OCI-LY7 (cell line): ENCODE results near the gene SRRM2. TPM values are rescaled to one million over a fixed set of nuclear protein-coding genes. Genes with fewer than 3 reads are reported as not detected.

Experiments
- BruUV-seq: library from RNA; stranded (reverse); fragments of 400-500 nt; replicated peaks from 2 replicates; lab custom pipeline; 2021; lab: Mats Ljungman, UMichigan
- CTCF ChIA-PET: fragments of 300-600 bp; sonication (Branson Sonifier 250); formaldehyde crosslinking; loops from one replicate; lab custom pipeline; 2022; ENCODE audit warnings: antibody characterized with exemption; ENCODE audit not compliant: unreplicated experiment; lab: Charles Lee
- POLR2A ChIA-PET: fragments of 300-600 bp; sonication (Branson Sonifier 250); formaldehyde crosslinking; loops from one replicate; lab custom pipeline; 2022; ENCODE audit warnings: antibody characterized with exemption; lab: Charles Lee
- DNase-seq: peaks from one replicate; pipeline ENCODE4 v3.0.0-alpha.2; 2015; ENCODE audit warnings: low spot score
- H2AFZ ChIP-seq: fragments of 200-600 bp; sonication (generic), shearing (Covaris generic); 2 replicates; pipeline ENCODE4 v1.6.1; 2014; ENCODE audit warnings: mild to moderate bottlenecking, antibody characterized with exemption, low read length, moderate library complexity
- H3K27ac ChIP-seq: fragments of 200-600 bp; sonication (generic); 2 replicates; pipeline ENCODE4 v1.5.1; 2014; ENCODE audit warnings: mixed run types, low read depth, mild to moderate bottlenecking, moderate library complexity, low read length, inconsistent platforms; ENCODE audit not compliant: poor library complexity, severe bottlenecking
- H3K36me3 ChIP-seq: fragments of 200-600 bp; sonication (generic); 2 replicates; pipeline ENCODE4 v1.6.1; 2014; ENCODE audit warnings: mild to moderate bottlenecking, antibody characterized with exemption, low read length, moderate library complexity, mixed read lengths; ENCODE audit not compliant: insufficient read depth
- H3K4me1 ChIP-seq: fragments of 200-600 bp; sonication (generic); 2 replicates; pipeline ENCODE4 v1.5.1; 2014; ENCODE audit warnings: mild to moderate bottlenecking, low read length; ENCODE audit not compliant: insufficient read depth, poor library complexity, severe bottlenecking
- H3K4me2 ChIP-seq: fragments of 200-600 bp; sonication (generic); 2 replicates; pipeline ENCODE4 v1.6.1; 2014; ENCODE audit warnings: mild to moderate bottlenecking, low read length
- H3K4me3 ChIP-seq: fragments of 200-600 bp; sonication (generic); 2 replicates; pipeline ENCODE4 v1.5.1; 2014; ENCODE audit warnings: mild to moderate bottlenecking, low read depth, low read length; ENCODE audit not compliant: poor library complexity, severe bottlenecking
- H3K79me2 ChIP-seq: fragments of 200-600 bp; sonication (generic); 2 replicates; pipeline ENCODE4 v1.6.1; 2016; ENCODE audit warnings: low read depth, mild to moderate bottlenecking, low read length, moderate library complexity, mixed read lengths; ENCODE audit not compliant: insufficient read depth
- H3K9me2 ChIP-seq: fragments of 200-600 bp; sonication (generic); 2 replicates; pipeline ENCODE4 v1.6.1; 2016; ENCODE audit warnings: mild to moderate bottlenecking, low read length, mixed read lengths; ENCODE audit not compliant: insufficient read depth
- H3K9me3 ChIP-seq: fragments of 200-600 bp; sonication (generic); 2 replicates; pipeline ENCODE4 v1.6.1; 2014; ENCODE audit warnings: mild to moderate bottlenecking, mixed run types, low read length, mixed read lengths
- H4K20me1 ChIP-seq: fragments of 200-600 bp; sonication (generic); 2 replicates; pipeline ENCODE4 v1.6.1; 2014; ENCODE audit warnings: mild to moderate bottlenecking, antibody characterized with exemption, low read length, moderate library complexity, mixed read lengths; ENCODE audit not compliant: insufficient read depth
- CTCF ChIP-seq: fragments of 200-600 bp; sonication (generic); conservative IDR thresholded peaks from 2 replicates; pipeline ENCODE4 v1.5.1; 2014; ENCODE audit warnings: mild to moderate bottlenecking, antibody characterized with exemption, low read length, moderate library complexity, mixed read lengths
- EZH2phosphoT487 ChIP-seq: fragments of 200-600 bp; sonication (generic); IDR thresholded peaks from 2 replicates; pipeline ENCODE4 v1.6.1; 2018; ENCODE audit warnings: low read depth, borderline replicate concordance, mild to moderate bottlenecking, mixed run types, antibody characterized with exemption, low read length, moderate library complexity, mixed read lengths
- intact Hi-C: fragments of 100-400 bp; cut with micrococcal nuclease; formaldehyde crosslinking; loops from one replicate; pipeline ENCODE4 v1.10.0; 2022; ENCODE audit not compliant: unreplicated experiment
- total RNA-seq, 2 experiments: library from RNA; depleted of rRNA in 1 of 2; stranded (reverse); fragments of >200 nt in 1 of 2; shearing (Covaris generic) in 1 of 2; gene quantifications; 2 replicates each; pipeline ENCODE4 v1.2.3, GENCODE V29; 2014 to 2022

The SRRM2 gene
- total RNA-seq, 2 experiments from 2014 or later = 208 to 819 TPM

GRCh38 chr16:2813771-2814221, 61.4 kb downstream of the SRRM2 start:
- Histone ChIP-seq H3K4me1 (peaks cover 18% of the 10 kb centered on the region), H3K4me2 (no peak overlapping the region), H3K36me3 (no peaks in the 10 kb centered on the region), H3K9me2 (no peaks in the 10 kb centered on the region), H3K9me3 (no peaks in the 10 kb centered on the region), H3K79me2 (peaks cover 10% of the 10 kb centered on the region; the same call in 1 of the 2 replicates), H4K20me1 (no peaks in the 10 kb centered on the region), H3K4me3 (no peak overlapping the region), H3K27ac (no peak overlapping the region), H2AFZ (no peak overlapping the region)
- no TSS peak for BruUV-seq
- no peak for DNase-seq
- CTCF ChIA-PET = no interaction called here
- POLR2A ChIA-PET = no interaction called here
- intact Hi-C loops = no loop called here
- no peak for TF ChIP-seq EZH2phosphoT487
- TF ChIP-seq CTCF = no peak

- Histone ChIP-seq H3K36me3 (no peaks in the 10 kb centered on the region), H3K4me1 (peaks cover 18% of the 10 kb centered on the region), H2AFZ (no peak overlapping the region), H3K9me2 (no peaks in the 10 kb centered on the region), H3K4me2 (no peak overlapping the region), H3K9me3 (no peaks in the 10 kb centered on the region), H3K79me2 (peaks cover 10% of the 10 kb centered on the region; the same call in 1 of the 2 replicates), H3K27ac (no peak overlapping the region), H3K4me3 (no peak overlapping the region), H4K20me1 (no peaks in the 10 kb centered on the region)
- BruUV-seq = no TSS peak
- TF ChIP-seq EZH2phosphoT487 = no peak
- no peak for TF ChIP-seq CTCF
- ChIA-PET CTCF (no interaction called here), POLR2A (interaction anchor here (0.7 kb wide), 1 partner anchor 10 kb away, joined by 7 read pairs; no protein-coding TSS in a partner anchor)
- DNase-seq = no peak
- intact Hi-C loops = no loop called here
Observed at GRCh38 chr16:2814551-2815298, 62.3 kb downstream of the SRRM2 start.

GRCh38 chr16:2815299-2815771, 62.9 kb downstream of the SRRM2 start:
- Histone ChIP-seq H3K9me3 (no peaks in the 10 kb centered on the region), H4K20me1 (no peaks in the 10 kb centered on the region), H3K36me3 (no peaks in the 10 kb centered on the region), H3K79me2 (peaks cover 10% of the 10 kb centered on the region; the same call in 1 of the 2 replicates), H2AFZ (no peak overlapping the region), H3K9me2 (no peaks in the 10 kb centered on the region), H3K4me2 (no peak overlapping the region), H3K4me1 (peaks cover 18% of the 10 kb centered on the region), H3K27ac (no peak overlapping the region), H3K4me3 (no peak overlapping the region)
- intact Hi-C loops = no loop called here
- POLR2A ChIA-PET = no interaction called here
- DNase-seq = no peak
- CTCF ChIA-PET = no interaction called here
- no TSS peak for BruUV-seq
- TF ChIP-seq EZH2phosphoT487 (no peak), CTCF (no peak)
